Measurements from ENCODE around the gene HIPK2.
"Not testable (repeated sequence)": the region's sequence is repeated elsewhere in the genome, so short reads cannot be mapped to it uniquely, and the experiment has no call there.

The HIPK2 gene

DNA sequence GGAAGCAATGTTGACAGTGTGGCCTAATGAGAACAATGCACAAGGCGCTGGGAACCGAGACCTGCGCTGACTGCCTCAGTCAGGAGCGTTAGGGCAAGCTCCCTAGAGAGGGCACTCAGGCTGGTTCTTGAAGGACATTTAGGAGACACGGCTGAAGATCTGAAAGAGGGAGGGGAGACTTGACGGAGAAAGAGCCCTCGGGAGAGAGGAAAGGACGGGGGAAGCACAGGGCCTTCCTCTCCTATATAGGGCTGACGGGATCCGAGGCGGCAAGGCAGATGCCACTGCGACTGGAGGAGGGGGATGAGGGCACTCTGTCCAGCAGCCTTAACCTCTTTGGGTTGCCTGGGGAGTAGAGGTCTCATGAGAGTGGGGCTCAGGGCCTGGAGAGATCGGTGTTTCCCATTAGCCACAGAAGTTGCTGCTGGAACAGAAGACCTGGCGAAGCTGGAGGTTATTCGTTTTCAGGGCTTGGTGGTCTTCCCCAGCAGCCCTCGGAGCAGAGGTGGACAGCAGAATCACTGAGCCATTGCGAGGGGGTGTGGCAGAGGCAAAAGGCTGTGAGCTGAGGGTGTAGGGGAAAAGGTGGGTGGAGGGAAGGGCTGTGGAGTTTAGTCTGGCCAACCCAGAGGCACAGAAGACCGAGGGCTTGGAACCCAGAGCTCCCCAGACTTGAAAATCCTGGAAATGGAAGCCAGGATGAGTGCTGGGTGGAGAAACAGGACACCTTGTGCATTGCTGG is 218.3 kb downstream of the HIPK2 start:
- no peaks in the 10 kb centered on the region for H3K4me1 Mint-ChIP-seq (ENCODE audit: low read depth)
- peaks cover 4% of the 10 kb centered on the region for H3K36me3 Mint-ChIP-seq (ENCODE audit: low read depth)
- H3K4me3 Mint-ChIP-seq: no peak overlapping the region
- peaks cover 3% of the 10 kb centered on the region for H3K27me3 Mint-ChIP-seq
- H3K9me3 Mint-ChIP-seq: peaks cover 4% of the 10 kb centered on the region
- H3K27ac Mint-ChIP-seq: no peak overlapping the region

DNA sequence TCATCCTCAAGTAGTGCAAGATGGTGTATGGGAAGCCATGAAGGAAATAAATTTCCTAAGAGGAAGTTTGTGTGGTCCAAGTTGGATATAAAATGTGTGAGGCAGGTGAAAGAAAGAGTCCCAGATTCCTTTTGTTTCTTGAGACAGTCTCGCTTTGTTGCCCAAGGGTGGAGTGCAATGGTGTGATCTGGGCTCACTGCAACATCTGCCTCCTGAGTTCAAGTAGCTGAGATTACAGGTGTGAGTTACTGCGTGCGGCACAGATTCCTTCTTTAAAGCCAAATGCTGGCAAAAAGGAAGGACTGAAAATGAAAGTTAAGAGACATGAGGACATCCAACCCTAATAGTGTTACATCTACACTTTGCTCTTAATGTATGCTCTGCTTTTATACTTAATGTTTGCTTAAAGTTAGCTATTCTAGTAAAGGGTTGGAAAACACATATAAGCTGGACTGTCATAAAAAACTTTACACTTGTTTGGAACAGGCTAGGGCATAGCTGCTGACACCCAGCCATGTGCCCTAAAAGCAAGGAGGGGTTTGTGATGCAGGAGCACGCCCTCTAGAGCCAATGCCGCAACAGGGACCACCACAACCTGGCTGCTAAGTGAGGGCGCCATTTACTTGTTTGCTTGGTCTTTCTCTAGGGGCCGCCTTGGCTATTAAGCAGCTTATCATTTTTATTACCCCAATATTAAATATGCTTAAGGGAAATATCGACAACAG is 219.8 kb downstream of the HIPK2 start:
- Mint-ChIP-seq H3K27me3 (peaks cover 3% of the 10 kb centered on the region), H3K36me3 (ENCODE audit: low read depth) (peaks cover 4% of the 10 kb centered on the region), H3K4me1 (ENCODE audit: low read depth) (no peaks in the 10 kb centered on the region), H3K4me3 (no peak overlapping the region), H3K9me3 (peaks cover 4% of the 10 kb centered on the region), H3K27ac (no peak overlapping the region)

DNA sequence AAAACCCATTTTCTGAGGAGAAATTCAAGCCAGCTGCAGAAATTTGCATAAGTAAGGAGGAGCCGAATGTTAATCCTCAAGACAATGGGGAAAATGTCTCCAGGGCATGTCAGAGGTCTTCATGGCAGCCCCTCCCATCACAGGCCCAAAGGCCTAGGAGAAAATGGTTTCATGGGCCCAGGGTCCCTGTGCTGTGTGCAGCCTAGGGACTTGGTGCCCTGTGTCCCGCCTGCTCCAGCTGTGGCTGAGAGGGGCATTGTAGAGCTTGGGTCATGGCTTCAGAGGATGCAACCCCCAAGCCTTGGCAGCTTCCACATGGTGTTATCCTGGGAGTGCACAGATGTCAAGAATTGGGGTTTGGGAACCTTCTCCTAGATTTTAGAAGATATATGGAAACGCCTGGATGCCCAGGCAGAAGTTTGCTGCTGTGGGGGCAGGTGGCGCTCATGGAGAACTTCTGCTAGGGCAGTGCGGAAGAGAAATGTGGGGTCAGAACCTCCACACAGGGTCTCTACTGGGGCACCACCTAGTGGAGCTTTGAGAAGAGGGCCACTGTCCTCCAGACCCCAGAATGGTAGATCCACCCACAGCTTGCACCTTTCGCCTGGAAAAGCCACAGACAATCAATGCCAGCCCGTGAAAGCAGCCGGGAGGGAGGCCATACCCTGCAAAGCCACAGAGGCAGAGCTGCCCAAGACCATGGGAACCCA is 223.7 kb downstream of the HIPK2 start:
- H3K9me3 Mint-ChIP-seq; H3K36me3 Mint-ChIP-seq (ENCODE audit: low read depth); H3K4me3 Mint-ChIP-seq; H3K27me3 Mint-ChIP-seq; H3K27ac Mint-ChIP-seq; H3K4me1 Mint-ChIP-seq (ENCODE audit: low read depth): not testable (repeated sequence)

DNA sequence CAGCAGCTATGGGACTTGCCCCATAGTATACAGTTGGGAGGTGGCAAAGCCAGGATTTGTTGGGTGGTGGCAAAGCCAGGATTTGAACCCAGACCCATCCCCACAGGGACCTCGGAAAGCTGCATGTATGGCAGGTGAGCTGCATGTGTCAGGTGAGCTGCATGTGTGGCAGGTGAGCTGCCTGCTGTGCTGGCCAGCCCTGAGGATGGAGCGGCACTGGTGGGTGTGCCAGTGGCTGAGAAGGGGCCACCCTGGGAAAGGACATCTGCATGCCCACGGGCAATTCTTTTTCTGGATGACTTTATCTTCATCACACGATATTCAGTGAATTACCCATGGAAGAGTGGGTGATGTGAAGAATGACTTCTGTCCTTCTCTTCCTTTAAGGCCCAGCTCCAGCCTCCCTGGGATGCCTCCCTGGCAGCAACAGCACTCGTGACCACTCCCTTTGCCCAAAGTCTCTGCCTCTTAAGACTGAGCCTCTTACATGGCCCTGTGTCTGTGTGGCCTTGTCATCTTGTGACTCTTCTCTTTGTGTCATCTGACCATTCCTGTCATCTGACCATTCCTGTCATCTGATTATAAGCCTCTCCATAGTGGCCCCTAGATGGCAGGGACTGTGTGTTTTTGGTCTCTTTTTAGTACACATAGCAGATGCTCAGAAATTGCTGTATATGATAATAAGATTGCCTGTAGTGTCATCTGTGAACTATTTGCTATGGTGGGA is 229.3 kb downstream of the HIPK2 start:
- Mint-ChIP-seq H3K36me3 (ENCODE audit: low read depth) (no peaks in the 10 kb centered on the region), H3K4me1 (ENCODE audit: low read depth) (no peaks in the 10 kb centered on the region), H3K27me3 (no peaks in the 10 kb centered on the region), H3K27ac (no peak overlapping the region), H3K4me3 (no peak overlapping the region), H3K9me3 (no peaks in the 10 kb centered on the region)

DNA sequence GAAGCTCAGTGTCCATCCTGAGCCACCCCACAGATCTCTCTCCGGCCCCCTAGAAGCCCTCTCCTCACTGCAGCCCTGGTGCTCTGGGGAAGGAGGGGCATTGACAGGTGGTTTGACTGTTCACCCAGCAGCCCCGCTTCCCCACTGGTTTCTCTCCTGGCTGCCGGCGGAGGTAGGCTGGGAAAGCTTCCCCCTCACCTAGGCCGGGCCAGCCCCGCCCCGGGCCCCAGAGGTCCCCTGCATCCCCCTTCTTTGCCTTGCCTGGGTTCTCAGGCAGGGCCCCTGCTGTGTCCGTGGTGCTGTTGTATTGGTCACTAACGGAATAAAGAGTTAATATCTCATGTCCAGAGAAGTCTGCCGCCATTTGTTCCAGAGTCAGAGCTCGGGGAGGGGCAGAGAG is 233.2 kb downstream of the HIPK2 start:
- Mint-ChIP-seq H3K27me3 (no peaks in the 10 kb centered on the region), H3K9me3 (no peaks in the 10 kb centered on the region), H3K4me1 (ENCODE audit: low read depth) (no peaks in the 10 kb centered on the region), H3K27ac (no peak overlapping the region), H3K36me3 (ENCODE audit: low read depth) (no peaks in the 10 kb centered on the region), H3K4me3 (no peak overlapping the region)

DNA sequence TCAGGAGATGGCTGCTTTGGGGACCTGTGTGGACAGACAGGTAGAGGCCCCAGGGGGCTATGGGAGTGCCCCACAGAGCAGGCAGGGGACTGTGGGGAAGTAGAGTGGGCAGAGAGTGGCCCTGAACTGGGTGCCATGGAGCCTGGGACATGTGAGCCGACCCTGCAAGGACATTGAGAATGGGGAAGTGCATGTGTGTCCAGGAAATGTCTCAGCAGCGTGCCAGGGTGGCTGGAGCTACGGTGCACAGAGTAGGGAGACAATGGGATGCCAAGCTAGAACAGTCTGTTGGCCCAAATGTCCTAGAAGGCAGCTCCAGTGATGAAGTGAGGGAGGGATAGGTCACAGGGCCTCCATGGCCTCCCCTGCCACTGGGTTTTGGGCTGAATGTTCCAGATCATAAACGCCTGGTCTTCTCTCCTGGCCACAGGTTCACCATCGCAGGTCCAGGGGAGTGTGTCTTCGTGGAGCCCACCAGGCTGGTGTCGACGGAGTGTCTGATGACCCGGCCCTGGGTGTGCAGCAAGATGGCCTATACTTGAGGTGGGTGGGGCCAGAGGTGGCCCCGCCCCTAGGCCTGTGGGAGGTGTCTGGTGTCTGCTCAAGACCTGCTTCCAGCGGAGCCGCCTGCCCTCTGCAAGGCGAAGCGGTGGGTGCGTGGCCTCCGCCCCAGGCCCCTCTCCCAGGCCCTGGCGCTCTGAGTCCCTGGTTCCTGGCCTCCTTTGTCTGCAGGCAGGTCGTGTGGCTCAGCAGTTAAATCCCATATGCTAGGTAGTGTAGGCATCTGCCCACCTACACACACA is 233.8 kb downstream of the HIPK2 start:
- H3K9me3 Mint-ChIP-seq: no peaks in the 10 kb centered on the region
- H3K4me3 Mint-ChIP-seq: no peak overlapping the region
- H3K27ac Mint-ChIP-seq: no peak overlapping the region
- no peaks in the 10 kb centered on the region for H3K36me3 Mint-ChIP-seq (ENCODE audit: low read depth)
- H3K27me3 Mint-ChIP-seq: no peaks in the 10 kb centered on the region
- no peaks in the 10 kb centered on the region for H3K4me1 Mint-ChIP-seq (ENCODE audit: low read depth)

DNA sequence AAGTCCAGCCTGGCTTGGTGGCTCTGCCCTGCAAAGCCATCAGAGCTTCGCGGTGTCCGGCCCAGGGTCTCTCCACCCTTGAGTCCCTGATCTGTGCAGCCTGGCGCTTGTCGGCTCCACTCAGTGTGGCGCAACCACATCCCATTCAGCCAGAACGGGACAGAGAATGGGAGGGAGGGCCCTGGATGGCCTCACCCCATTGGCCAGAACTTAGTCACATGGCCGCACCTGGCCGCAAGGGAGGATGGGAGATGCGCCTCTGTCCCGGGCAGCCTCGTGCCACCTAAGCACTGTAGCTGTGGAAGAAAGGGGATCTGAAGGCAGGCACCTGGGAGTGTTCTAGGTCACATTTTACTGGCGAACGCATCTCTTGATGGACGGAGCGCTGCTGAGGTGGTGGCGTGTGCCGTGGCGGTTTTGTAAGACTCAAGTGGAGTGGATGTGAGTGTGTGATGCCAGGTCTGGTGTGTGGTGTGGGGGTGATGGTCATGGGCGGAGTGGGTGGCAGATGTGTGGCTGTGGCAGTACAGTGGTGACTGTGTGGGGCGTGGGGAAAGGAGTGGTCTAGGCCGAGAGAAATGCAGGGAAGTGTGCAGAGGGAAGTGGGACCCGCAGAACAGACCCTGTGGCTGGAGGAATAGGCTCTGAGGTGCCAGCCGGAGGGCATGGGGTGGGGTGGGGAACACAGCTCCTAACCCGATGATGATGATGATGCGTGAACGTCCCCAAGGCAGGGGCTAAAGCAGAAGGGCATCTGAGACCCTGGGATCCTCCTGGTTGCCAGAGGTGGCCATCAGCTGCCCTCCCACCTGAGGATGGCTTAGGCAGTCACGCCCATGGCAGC is 235.3 kb downstream of the HIPK2 start:
- no peaks in the 10 kb centered on the region for H3K9me3 Mint-ChIP-seq
- H3K27ac Mint-ChIP-seq: no peak overlapping the region
- no peaks in the 10 kb centered on the region for H3K36me3 Mint-ChIP-seq (ENCODE audit: low read depth)
- H3K4me1 Mint-ChIP-seq (ENCODE audit: low read depth): no peaks in the 10 kb centered on the region
- no peak overlapping the region for H3K4me3 Mint-ChIP-seq
- no peaks in the 10 kb centered on the region for H3K27me3 Mint-ChIP-seq

DNA sequence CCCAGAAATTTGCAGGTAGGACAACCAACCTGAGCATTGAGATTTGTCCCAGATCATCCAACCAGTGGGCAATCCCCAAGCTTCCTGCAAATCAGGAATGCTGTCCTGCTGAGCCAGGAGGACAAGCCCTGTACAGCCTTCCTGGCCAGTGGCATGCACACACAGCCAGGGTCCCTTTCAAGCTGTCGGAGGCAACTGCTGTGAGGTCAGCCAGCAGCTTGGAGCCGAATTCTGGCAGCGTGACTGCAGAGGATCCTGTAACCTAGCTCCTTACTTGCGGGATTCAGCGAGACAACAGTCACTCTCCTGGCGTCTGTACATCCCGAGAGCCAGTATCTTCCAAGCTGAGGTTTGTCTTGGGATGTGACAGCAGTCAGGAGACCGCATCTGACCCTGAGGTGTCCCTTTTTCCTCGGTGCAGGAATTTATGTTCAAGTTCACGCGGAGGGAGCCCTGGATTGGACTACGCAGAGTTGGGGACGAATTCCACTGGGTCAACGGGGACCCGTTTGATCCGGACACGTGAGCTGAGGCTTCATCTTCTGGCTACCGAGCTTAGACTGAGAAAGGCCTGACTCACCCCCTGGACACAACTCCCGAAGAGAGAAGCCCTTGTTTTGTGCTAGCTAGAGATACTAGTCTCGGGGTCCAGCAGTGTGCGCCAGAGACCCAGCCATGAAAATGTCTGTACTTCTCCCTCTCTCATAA is 236.0 kb downstream of the HIPK2 start:
- Mint-ChIP-seq H3K4me3 (no peak overlapping the region), H3K27me3 (no peaks in the 10 kb centered on the region), H3K4me1 (ENCODE audit: low read depth) (no peaks in the 10 kb centered on the region), H3K27ac (no peak overlapping the region), H3K9me3 (no peaks in the 10 kb centered on the region), H3K36me3 (ENCODE audit: low read depth) (no peaks in the 10 kb centered on the region)

DNA sequence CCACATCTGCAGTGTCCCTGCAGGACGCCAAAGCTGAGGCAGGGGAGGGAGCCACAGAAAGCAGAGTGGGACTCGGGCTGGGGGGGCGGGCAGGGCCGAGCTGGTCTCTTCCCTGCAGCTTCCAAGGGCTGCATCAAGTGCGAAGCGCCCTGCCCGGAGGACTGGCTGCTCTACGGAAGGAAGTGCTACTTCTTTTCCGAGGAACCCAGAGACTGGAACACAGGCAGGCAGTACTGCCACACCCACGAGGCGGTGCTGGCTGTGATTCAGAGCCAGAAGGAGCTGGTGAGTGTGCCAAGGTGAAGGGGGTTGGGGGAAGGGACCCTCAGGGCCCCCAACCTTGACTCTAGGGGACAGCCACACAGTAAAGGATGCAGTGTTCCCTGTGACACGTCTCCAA is 237.6 kb downstream of the HIPK2 start:
- Mint-ChIP-seq H3K36me3 (ENCODE audit: low read depth) (no peaks in the 10 kb centered on the region), H3K27ac (no peak overlapping the region), H3K4me3 (no peak overlapping the region), H3K4me1 (ENCODE audit: low read depth) (no peaks in the 10 kb centered on the region), H3K9me3 (no peaks in the 10 kb centered on the region), H3K27me3 (no peaks in the 10 kb centered on the region)

DNA sequence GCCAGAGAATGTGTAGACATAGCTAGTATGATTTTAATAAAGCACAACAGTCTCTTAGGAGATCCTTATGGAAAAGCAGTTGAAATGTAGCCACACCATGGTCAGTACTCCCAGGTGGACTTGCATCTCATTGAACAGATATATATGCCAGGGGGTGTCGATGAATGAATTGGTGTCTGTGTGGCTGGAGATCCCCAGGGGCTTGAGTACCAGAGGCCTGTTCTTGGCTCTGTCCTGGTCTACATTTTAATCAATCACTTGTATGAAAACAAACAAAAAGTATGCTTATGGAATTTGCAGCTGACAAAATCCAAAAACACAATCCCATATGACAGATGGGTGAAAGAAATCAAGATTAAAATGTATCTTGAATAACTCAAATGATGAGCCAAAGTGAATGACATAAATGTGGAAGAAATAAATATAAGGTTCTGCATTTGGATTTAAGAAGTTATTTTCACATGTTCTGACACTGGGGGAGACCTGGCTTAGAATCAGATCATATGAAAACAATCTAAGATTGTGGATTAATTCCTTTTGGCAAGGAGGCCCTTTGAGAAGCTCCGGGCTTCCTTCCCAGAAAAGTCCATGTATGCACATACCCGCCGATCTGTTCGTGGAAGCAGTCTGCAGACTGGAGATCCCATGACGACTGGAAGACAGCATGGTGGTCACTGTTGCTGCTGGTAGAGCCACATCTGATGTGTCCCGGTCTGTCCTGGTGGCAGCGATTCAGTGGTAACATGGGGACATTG is 238.7 kb downstream of the HIPK2 start:
- H3K27me3 Mint-ChIP-seq: peaks cover 4% of the 10 kb centered on the region
- H3K27ac Mint-ChIP-seq: no peak overlapping the region
- no peaks in the 10 kb centered on the region for H3K9me3 Mint-ChIP-seq
- H3K4me1 Mint-ChIP-seq (ENCODE audit: low read depth): no peaks in the 10 kb centered on the region
- no peak overlapping the region for H3K4me3 Mint-ChIP-seq
- H3K36me3 Mint-ChIP-seq (ENCODE audit: low read depth): no peaks in the 10 kb centered on the region

DNA sequence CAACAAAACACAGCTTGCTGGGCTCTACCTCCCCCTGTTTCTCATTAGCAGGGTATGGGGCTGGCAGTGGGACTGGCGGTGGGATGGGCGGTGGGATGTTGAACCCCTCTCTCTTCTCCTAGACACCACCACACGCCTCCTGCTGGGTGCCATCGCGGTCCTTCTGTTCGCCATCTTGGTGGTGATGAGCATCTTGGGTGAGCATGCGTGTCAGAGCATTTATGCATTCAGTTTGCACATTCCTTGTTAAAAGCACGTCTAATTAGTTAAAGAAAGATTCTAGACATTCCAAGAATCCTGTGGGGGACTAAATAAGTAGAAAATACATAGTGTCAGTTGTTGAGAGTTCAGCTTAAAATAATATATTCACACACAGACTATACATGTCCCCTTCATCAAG is 241.6 kb downstream of the HIPK2 start:
- Mint-ChIP-seq H3K4me1 (ENCODE audit: low read depth) (no peaks in the 10 kb centered on the region), H3K27me3 (peaks cover 11% of the 10 kb centered on the region), H3K9me3 (no peaks in the 10 kb centered on the region), H3K36me3 (ENCODE audit: low read depth) (no peaks in the 10 kb centered on the region), H3K27ac (no peak overlapping the region), H3K4me3 (no peak overlapping the region)

DNA sequence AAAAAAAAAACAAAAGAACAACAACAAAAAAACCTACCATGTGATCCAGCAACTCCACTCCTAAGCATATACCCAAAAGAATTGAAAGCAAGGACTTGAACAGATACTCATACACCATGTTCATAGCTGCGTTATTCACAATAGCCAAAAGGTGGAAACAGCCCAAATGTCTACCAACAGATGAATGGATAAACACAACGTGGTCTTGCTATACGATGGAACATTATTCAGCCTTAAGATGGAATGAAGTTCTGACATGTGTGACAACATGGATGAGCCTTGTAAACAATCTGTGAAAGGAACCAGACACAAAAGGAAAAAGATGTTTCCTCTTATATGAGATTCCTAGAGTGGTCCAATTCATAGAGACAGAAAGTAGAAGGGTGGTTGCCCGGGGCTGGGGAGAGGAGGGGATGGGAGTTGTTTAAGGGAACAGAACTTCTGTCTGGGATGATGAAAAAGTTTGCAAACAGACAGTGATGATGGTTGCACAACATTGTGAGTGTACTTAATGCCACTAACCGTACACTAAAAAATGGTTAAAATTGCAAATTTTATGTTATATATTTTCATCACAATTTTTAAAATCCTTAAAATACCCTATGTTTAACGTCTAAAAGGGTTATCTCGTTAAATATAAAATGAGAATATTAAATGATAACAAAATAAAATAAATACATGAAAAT is 242.7 kb downstream of the HIPK2 start:
- H3K27ac Mint-ChIP-seq: no peak overlapping the region
- H3K27me3 Mint-ChIP-seq: peaks cover 11% of the 10 kb centered on the region
- no peaks in the 10 kb centered on the region for H3K9me3 Mint-ChIP-seq
- H3K4me3 Mint-ChIP-seq: no peak overlapping the region
- H3K36me3 Mint-ChIP-seq (ENCODE audit: low read depth): no peaks in the 10 kb centered on the region
- no peaks in the 10 kb centered on the region for H3K4me1 Mint-ChIP-seq (ENCODE audit: low read depth)
